Vagina (tissue), 2 donors: ENCODE data around the gene BPTF.

Source experiments
- POLR2AphosphoS5 ChIP-seq, 2 donors: sonication (generic); formaldehyde crosslinking; IDR thresholded peaks; one replicate each; pipeline ENCODE4 v1.9.0; 2017; ENCODE audit warnings: antibody characterized with exemption in 2 of 2, mild to moderate bottlenecking in 2 of 2, low read depth in 1 of 2; ENCODE audit not compliant: insufficient read depth in 1 of 2
- TF ChIP-seq, protein P1 (sequence below), 3 experiments: fragments of 450-650 bp in 2 of 3; fragments of 200-600 bp in 1 of 3; sonication (generic) in 1 of 3; IDR thresholded peaks; one replicate each; pipeline ENCODE4 v1.5.1; 2017 to 2019; ENCODE audit warnings: antibody characterized with exemption in 3 of 3, mild to moderate bottlenecking in 2 of 3, moderate library complexity in 2 of 3

GRCh38 chr17:67842648-67843047 lies 17.3 kb downstream of the BPTF start:
- TF ChIP-seq, protein P1, sequence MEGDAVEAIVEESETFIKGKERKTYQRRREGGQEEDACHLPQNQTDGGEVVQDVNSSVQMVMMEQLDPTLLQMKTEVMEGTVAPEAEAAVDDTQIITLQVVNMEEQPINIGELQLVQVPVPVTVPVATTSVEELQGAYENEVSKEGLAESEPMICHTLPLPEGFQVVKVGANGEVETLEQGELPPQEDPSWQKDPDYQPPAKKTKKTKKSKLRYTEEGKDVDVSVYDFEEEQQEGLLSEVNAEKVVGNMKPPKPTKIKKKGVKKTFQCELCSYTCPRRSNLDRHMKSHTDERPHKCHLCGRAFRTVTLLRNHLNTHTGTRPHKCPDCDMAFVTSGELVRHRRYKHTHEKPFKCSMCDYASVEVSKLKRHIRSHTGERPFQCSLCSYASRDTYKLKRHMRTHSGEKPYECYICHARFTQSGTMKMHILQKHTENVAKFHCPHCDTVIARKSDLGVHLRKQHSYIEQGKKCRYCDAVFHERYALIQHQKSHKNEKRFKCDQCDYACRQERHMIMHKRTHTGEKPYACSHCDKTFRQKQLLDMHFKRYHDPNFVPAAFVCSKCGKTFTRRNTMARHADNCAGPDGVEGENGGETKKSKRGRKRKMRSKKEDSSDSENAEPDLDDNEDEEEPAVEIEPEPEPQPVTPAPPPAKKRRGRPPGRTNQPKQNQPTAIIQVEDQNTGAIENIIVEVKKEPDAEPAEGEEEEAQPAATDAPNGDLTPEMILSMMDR (IDR thresholded peaks at IDR 0.05): no peak
- TF ChIP-seq POLR2AphosphoS5 (IDR thresholded peaks at IDR 0.05; ENCODE audit: insufficient read depth in 1 of 2, low read depth in 1 of 2): no peak
